OCI-LY7 (cell line): ENCODE results near the gene ACOT12. TPM values are rescaled to one million over a fixed set of nuclear protein-coding genes. Genes with fewer than 3 reads are reported as not detected.

ENCODE experiments used
- BruUV-seq: library from RNA; stranded (reverse); fragments of 400-500 nt; replicated peaks from 2 replicates; lab custom pipeline; 2021; lab: Mats Ljungman, UMichigan
- CTCF ChIA-PET: fragments of 300-600 bp; sonication (Branson Sonifier 250); formaldehyde crosslinking; loops from one replicate; lab custom pipeline; 2022; ENCODE audit warnings: antibody characterized with exemption; ENCODE audit not compliant: unreplicated experiment; lab: Charles Lee
- POLR2A ChIA-PET: fragments of 300-600 bp; sonication (Branson Sonifier 250); formaldehyde crosslinking; loops from one replicate; lab custom pipeline; 2022; ENCODE audit warnings: antibody characterized with exemption; lab: Charles Lee
- DNase-seq: peaks from one replicate; pipeline ENCODE4 v3.0.0-alpha.2; 2015; ENCODE audit warnings: low spot score
- H2AFZ ChIP-seq: fragments of 200-600 bp; sonication (generic), shearing (Covaris generic); 2 replicates; pipeline ENCODE4 v1.6.1; 2014; ENCODE audit warnings: mild to moderate bottlenecking, antibody characterized with exemption, low read length, moderate library complexity
- H3K27ac ChIP-seq: fragments of 200-600 bp; sonication (generic); 2 replicates; pipeline ENCODE4 v1.5.1; 2014; ENCODE audit warnings: mixed run types, low read depth, mild to moderate bottlenecking, moderate library complexity, low read length, inconsistent platforms; ENCODE audit not compliant: poor library complexity, severe bottlenecking
- H3K36me3 ChIP-seq: fragments of 200-600 bp; sonication (generic); 2 replicates; pipeline ENCODE4 v1.6.1; 2014; ENCODE audit warnings: mild to moderate bottlenecking, antibody characterized with exemption, low read length, moderate library complexity, mixed read lengths; ENCODE audit not compliant: insufficient read depth
- H3K4me1 ChIP-seq: fragments of 200-600 bp; sonication (generic); 2 replicates; pipeline ENCODE4 v1.5.1; 2014; ENCODE audit warnings: mild to moderate bottlenecking, low read length; ENCODE audit not compliant: insufficient read depth, poor library complexity, severe bottlenecking
- H3K4me2 ChIP-seq: fragments of 200-600 bp; sonication (generic); 2 replicates; pipeline ENCODE4 v1.6.1; 2014; ENCODE audit warnings: mild to moderate bottlenecking, low read length
- H3K4me3 ChIP-seq: fragments of 200-600 bp; sonication (generic); 2 replicates; pipeline ENCODE4 v1.5.1; 2014; ENCODE audit warnings: mild to moderate bottlenecking, low read depth, low read length; ENCODE audit not compliant: poor library complexity, severe bottlenecking
- H3K79me2 ChIP-seq: fragments of 200-600 bp; sonication (generic); 2 replicates; pipeline ENCODE4 v1.6.1; 2016; ENCODE audit warnings: low read depth, mild to moderate bottlenecking, low read length, moderate library complexity, mixed read lengths; ENCODE audit not compliant: insufficient read depth
- H3K9me2 ChIP-seq: fragments of 200-600 bp; sonication (generic); 2 replicates; pipeline ENCODE4 v1.6.1; 2016; ENCODE audit warnings: mild to moderate bottlenecking, low read length, mixed read lengths; ENCODE audit not compliant: insufficient read depth
- H3K9me3 ChIP-seq: fragments of 200-600 bp; sonication (generic); 2 replicates; pipeline ENCODE4 v1.6.1; 2014; ENCODE audit warnings: mild to moderate bottlenecking, mixed run types, low read length, mixed read lengths
- H4K20me1 ChIP-seq: fragments of 200-600 bp; sonication (generic); 2 replicates; pipeline ENCODE4 v1.6.1; 2014; ENCODE audit warnings: mild to moderate bottlenecking, antibody characterized with exemption, low read length, moderate library complexity, mixed read lengths; ENCODE audit not compliant: insufficient read depth
- EZH2phosphoT487 ChIP-seq: fragments of 200-600 bp; sonication (generic); IDR thresholded peaks from 2 replicates; pipeline ENCODE4 v1.6.1; 2018; ENCODE audit warnings: low read depth, borderline replicate concordance, mild to moderate bottlenecking, mixed run types, antibody characterized with exemption, low read length, moderate library complexity, mixed read lengths
- intact Hi-C: fragments of 100-400 bp; cut with micrococcal nuclease; formaldehyde crosslinking; loops from one replicate; pipeline ENCODE4 v1.10.0; 2022; ENCODE audit not compliant: unreplicated experiment
- total RNA-seq, 2 experiments: library from RNA; depleted of rRNA in 1 of 2; stranded (reverse); fragments of >200 nt in 1 of 2; shearing (Covaris generic) in 1 of 2; gene quantifications; 2 replicates each; pipeline ENCODE4 v1.2.3, GENCODE V29; 2014 to 2022
- TF ChIP-seq, protein P1 (sequence below): fragments of 200-600 bp; sonication (generic); conservative IDR thresholded peaks from 2 replicates; pipeline ENCODE4 v1.5.1; 2014; ENCODE audit warnings: mild to moderate bottlenecking, antibody characterized with exemption, low read length, moderate library complexity, mixed read lengths

The ACOT12 gene
- total RNA-seq, 2 experiments from 2014 or later, result 0.27 to 0.35 TPM

DNA sequence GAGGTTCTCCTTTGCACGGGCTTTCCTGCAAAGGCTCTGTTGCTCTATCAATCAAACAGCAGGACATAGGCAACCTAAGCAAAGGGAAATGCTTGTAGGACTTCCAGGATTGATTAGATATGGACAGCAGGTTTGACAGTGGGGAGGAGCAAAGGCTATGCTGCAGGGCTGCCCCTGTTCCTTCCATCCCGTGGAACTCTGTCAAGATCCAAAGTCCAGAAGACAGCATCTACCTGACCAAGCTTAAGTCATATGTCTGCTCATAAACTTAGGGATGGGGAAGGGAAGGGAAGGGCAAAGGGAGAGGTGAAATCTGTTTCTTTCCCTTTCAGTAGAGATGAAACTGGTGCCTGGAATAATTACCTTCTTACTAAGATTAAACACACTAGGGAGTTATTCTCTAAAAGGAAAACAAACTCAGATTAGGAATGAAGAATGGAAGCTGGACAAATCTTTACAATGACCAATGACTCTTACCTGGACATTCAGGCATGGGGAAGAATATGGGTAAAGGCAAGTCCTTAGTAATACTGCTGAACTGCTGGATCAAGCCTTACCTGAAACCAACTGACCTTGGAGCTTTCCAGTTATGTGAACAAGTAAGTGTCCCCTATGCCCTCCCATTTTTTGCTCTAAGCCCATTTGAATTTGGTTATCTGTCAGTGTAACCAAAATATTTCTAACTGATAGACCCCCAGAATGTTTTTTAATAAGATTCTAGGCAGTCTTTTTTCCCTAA, 8.4 kb upstream of the ACOT12 start:
- Histone ChIP-seq H3K4me2 (no peak overlapping the region), H3K36me3 (no peaks in the 10 kb centered on the region; the same call in 1 of the 2 replicates), H3K4me1 (no peaks in the 10 kb centered on the region), H3K79me2 (no peaks in the 10 kb centered on the region), H3K27ac (no peak overlapping the region), H4K20me1 (no peaks in the 10 kb centered on the region), H3K4me3 (no peak overlapping the region), H2AFZ (no peak overlapping the region), H3K9me3 (no peaks in the 10 kb centered on the region), H3K9me2 (no peaks in the 10 kb centered on the region)
- DNase-seq, result no peak
- CTCF ChIA-PET, result no interaction called here
- intact Hi-C loops, result no loop called here
- POLR2A ChIA-PET, result interaction anchor here (0.7 kb wide), 1 partner anchor 59 kb away, joined by 3 read pairs; no protein-coding TSS in a partner anchor
- no TSS peak for BruUV-seq
- no peak for TF ChIP-seq EZH2phosphoT487
- TF ChIP-seq, protein P1, sequence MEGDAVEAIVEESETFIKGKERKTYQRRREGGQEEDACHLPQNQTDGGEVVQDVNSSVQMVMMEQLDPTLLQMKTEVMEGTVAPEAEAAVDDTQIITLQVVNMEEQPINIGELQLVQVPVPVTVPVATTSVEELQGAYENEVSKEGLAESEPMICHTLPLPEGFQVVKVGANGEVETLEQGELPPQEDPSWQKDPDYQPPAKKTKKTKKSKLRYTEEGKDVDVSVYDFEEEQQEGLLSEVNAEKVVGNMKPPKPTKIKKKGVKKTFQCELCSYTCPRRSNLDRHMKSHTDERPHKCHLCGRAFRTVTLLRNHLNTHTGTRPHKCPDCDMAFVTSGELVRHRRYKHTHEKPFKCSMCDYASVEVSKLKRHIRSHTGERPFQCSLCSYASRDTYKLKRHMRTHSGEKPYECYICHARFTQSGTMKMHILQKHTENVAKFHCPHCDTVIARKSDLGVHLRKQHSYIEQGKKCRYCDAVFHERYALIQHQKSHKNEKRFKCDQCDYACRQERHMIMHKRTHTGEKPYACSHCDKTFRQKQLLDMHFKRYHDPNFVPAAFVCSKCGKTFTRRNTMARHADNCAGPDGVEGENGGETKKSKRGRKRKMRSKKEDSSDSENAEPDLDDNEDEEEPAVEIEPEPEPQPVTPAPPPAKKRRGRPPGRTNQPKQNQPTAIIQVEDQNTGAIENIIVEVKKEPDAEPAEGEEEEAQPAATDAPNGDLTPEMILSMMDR, result no peak

DNA sequence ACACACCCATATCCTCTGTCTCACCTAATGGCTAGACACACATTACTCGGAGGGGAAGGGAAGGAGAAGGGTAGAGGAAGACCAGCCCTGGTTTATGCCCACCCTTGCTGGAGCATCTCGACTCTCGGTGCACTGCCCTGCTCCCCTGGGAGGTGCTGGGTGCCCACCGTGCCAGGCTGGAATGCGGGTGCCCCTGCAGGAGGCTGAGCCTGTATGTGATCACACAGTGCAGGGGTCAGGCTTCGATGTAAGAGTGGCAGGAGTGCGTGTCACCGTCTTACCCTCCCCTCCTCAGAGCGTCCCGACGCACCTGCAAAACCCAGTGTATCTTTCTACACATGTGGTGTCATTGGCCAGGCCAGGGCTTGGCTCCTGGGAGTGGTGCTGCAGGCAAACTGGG, 7.3 kb upstream of the ACOT12 start:
- Histone ChIP-seq H3K4me3 (no peak overlapping the region), H4K20me1 (no peaks in the 10 kb centered on the region), H3K79me2 (no peaks in the 10 kb centered on the region), H3K4me2 (no peak overlapping the region), H3K27ac (no peak overlapping the region), H3K4me1 (no peaks in the 10 kb centered on the region), H3K9me3 (no peaks in the 10 kb centered on the region), H3K36me3 (no peaks in the 10 kb centered on the region), H3K9me2 (no peaks in the 10 kb centered on the region), H2AFZ (no peak overlapping the region)
- no TSS peak for BruUV-seq
- intact Hi-C loops, result no loop called here
- DNase-seq, result no peak
- ChIA-PET POLR2A (interaction anchor here (0.7 kb wide), 2 partner anchors 16 to 70 kb away, joined by 3 to 4 read pairs; no protein-coding TSS in a partner anchor), CTCF (no interaction called here)
- TF ChIP-seq, protein P1, result no peak
- TF ChIP-seq EZH2phosphoT487, result no peak

DNA sequence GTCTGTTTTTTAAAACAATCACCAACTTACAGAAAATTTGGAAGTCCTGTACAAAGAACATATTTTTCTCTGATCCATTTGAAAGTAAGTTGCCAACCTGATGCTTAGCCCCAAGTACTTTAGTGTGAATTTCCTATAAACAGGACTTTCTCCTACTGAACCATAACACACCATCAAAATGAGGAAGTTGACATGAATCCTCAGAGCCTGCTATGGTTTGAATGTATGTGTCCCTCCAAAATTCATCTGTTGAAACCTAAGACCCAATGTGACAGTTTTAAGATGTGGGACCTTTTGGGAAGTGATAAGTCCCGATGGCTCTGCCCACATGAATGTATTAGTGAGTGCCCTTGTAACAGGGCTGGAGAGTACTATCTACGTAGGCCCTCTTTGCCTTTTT, 6.4 kb upstream of the ACOT12 start:
- intact Hi-C loops, result no loop called here
- Histone ChIP-seq H3K9me3 (no peaks in the 10 kb centered on the region), H3K79me2 (no peaks in the 10 kb centered on the region), H3K27ac (no peak overlapping the region), H3K4me2 (no peak overlapping the region), H3K36me3 (no peaks in the 10 kb centered on the region), H2AFZ (no peak overlapping the region), H3K9me2 (no peaks in the 10 kb centered on the region), H4K20me1 (no peaks in the 10 kb centered on the region), H3K4me1 (no peaks in the 10 kb centered on the region), H3K4me3 (no peak overlapping the region)
- ChIA-PET POLR2A (interaction anchor here (0.7 to 0.9 kb wide), 4 partner anchors 12 to 334 kb away, joined by 3 to 4 read pairs (median 3); no protein-coding TSS in a partner anchor), CTCF (no interaction called here)
- TF ChIP-seq, protein P1, result no peak
- no peak for TF ChIP-seq EZH2phosphoT487
- BruUV-seq, result no TSS peak
- peak; percentile 25 for DNase-seq
